Stimulated activated naive CD8-positive, alpha-beta T cell treated with anti-CD3 and anti-CD28 coated beads, Interleukin-15, Interleukin-2, amounts not matched to agents 100 U/mL and 50 U/mL, for 24 hours (primary cell): ENCODE results near the gene VWC2L.

ENCODE experiments used
- ATAC-seq: fragments of 150-1000 bp; cut with Tn5 transposase; one replicate; pipeline ENCODE4 v1.10.0; 2021
- DNase-seq: peaks from one replicate; pipeline ENCODE4 v3.0.0; 2021

Gene VWC2L

DNA sequence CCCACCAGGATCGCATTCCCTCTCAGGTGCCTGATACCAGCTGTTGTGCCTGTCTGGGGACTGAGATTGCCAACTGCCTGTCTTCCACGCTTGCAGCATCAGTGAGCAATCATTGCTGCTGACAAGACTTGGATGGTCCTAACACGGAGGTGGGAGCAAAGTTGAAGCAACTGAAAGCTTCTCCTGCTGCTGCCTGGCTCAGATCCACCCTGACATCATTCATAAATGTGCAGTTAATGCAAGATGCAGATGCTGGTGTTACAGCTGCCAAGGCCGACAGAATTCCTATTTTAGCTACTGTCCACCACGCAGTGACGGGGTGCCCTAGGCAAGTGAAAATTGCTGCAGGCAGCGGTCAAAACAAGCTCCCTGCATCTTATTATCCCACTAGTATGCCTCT, 131.4 kb downstream of the VWC2L start:
- ATAC-seq (no peak), DNase-seq (no peak)

DNA sequence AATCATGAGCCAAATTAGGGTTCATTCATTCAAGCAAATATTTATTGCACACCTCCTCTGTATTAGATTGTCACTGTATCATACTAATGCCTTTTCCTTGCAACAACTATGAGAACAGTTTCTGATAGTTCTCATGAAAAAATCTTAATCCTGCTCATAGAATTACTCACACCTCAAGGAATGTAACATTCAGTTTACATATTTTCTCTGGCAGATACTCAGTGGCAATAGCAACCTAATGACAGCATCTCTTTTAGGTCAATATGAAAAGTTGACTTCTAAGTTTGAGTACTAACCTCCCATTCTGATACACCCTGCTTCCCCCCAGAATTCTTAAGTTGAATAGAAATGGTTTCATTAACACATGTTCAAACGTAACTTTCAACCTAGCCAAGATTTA, 132.0 kb downstream of the VWC2L start:
- no peak for ATAC-seq

DNA sequence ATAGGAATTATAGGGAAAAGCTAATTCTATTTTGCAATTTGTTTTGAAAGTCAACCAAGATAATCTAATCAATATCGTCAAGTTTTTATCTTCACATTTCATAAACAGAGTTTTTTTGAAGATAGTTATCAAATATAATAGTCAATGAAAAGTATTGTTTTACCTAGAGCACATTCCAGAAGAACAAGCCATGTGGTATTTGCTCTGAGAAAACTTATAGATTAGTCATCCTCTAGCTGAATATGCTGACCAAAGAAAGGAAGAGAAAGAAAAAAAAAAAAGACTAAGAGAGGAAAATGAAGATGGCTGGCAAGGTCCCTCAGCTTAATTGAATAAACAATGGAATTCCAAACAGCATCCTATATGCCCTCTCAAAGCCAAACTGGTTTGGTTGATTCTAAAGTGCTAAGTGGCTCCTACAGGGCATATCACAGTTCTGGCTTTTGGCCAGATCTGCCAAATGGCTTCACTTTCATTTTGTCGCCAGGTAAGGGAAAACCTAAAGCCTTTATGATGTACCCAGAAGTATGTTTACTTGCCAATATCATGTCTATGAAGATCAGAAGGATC, 132.6 kb downstream of the VWC2L start:
- ATAC-seq (no peak), DNase-seq (no peak)

More for the DNA sequence above, 132.0 kb downstream of the VWC2L start:
- no peak for DNase-seq

DNA sequence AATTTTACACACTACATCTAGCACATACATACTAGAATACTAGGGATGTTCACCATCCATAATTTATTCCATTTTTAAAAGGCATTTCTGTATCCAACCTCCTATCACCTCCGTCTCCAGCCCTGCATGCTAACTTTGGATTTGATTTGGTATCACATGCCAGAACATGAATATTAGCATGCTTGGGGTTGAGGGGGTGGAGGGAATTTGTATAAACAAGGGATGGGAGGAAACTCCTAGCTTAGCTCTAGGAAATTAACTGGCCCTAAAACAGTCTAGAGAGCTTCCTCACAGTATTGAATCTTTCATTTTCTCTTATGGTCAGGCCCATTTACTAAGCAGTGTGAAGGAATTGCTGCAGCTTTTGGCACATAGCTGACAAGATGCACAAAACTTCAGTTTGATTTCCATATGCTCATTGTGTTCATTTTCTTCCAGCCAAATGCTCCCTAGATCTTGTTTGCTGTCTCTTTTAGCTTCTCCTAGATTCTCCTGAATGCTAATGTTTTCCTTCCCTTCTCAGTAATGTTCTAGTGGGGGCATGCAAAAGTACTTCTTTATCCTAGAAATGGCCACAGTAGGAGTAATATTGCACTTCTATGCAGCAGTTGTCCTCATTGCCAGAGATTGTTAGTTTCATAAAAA, 135.2 kb downstream of the VWC2L start:
- ATAC-seq (no peak), DNase-seq (no peak)

DNA sequence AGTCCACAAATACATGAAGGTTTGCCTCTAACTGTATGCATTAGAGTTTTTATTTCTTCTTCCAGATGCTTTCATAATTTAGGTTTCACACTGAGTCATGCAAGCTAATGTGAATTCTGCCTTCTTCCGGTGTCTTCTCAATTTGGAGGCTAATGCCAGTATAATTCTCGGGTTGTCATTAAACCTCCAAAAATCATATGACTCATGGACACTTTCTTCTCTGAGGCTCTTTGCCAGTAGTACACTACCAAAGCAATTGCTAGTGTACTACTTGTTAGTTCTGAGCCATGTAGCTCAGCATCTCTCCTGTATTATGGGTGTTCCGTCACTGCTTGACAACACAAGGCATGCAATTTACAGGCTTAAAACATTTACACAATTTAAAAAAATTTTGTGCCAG, 137.1 kb downstream of the VWC2L start:
- DNase-seq (no peak), ATAC-seq (no peak)

DNA sequence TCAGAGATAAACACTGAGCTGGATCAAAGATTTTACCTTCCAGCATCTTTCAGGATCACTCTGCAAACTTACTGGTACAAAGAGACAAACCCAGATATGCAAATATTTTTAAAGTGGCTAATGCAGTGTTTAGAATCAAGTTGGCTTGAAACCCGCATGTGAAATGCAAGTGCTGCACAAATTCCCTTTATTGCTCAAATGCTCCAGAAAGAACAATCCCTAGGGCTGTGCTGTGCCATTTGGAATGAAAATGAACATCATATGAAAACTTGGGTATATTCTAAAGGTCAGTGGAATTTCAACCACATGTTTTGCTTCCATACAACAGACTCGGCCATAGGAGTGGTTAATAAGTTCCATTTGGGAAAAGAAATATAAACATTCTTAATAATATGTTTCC, 139.1 kb downstream of the VWC2L start:
- ATAC-seq: no peak

DNA sequence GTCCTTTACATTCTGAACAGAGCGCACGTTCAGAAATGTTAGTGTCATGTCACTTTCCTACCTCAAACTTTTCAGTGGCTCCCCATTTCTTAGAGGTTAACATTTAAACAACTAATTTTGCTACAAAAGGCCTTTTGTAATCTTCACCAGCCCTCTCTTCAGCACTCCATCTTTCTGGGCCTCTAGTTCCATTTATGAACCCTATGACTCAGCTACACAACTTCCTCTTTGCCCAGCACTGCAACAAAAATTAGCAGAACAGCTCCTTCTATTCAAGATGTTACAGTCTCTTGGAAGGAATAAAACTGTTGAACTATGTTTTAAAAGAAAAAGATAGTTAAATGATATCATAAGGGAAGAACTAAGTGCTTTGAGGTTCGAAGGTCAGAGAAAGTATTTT, 139.9 kb downstream of the VWC2L start:
- DNase-seq (no peak), ATAC-seq (no peak)

More for the DNA sequence above, 139.1 kb downstream of the VWC2L start:
- DNase-seq: no peak

DNA sequence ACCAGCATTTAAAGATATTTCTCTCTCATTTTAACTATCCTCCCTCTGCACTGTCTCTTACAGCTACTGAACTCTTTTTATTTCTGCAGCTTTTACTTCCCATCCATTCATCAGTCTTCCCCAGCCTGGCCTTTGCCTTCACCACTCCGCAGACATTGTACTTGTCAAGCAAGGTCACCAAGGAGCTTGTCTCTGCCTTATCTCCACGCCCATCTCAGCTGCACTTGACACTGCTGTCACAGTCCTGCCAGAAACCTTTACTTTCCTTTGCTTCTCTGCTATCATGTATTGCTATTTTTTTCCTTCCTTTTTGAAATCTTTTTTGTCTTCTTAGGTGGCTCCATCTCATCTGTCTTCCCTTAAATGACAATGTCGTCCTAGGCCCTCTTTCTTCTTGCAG, 147.0 kb downstream of the VWC2L start:
- DNase-seq (no peak), ATAC-seq (no peak)

DNA sequence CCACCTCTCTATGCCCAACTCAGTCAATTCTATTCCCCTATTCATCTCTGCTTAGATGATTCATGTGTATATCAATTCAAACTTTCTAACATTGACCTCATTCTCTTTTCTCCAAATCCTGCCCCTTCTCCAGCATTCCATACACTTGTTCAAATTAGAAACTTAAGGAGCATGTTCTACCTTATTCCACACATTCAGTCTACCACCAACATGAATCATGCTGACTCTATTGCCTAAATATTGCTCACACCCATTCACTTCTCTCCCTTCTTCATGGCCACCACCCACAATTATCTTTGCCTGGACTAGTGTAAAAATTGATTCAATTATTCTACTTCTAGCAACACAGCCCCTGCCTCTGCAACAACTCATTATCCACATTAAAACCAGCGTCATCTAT, 147.5 kb downstream of the VWC2L start:
- ATAC-seq (no peak), DNase-seq (no peak)

DNA sequence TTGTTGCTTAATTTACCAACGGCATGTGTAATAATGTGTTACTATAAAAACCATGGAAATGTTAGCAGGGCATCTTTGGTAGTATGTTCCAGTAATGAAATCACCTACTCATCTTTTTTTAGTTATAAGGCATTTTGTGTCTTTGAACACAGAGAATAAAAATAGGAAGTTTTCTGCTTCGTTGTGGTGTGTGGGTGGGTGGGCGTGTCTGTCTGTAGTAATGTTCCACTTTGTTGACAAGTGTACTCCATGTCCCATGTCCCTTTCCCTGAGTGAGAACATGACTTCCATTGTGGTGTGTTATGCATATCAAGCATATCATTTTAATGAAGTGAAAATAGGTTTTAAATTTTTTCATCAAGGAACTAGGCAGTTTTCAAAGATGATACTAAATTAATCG, 149.3 kb downstream of the VWC2L start:
- ATAC-seq: no peak
- DNase-seq: no peak

DNA sequence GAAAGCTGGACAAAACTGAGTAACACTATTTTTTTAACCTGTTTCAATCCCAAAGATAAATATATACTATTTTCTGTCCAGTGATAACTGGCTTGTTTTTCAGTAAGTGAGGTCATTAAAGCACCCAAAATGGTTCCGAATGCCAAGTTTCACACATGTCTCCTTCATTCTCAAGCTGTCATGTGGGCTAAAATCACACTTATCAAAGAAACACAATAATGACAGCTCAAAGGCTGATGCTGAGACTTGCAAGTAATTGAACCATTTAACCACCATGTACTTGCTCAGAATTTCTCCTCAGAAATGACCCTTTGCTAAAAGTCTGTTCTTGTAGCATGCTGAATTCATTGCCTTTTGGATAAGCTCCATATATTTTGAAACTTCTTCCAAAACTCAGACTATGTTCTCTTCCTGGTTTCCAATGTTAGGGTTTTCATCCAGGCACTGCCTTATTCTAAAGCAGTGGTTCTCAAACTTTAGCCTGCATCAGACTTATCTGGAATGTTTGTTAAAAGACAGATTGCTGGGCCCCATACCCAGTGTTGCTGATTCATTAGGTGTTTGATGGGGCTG, 149.8 kb downstream of the VWC2L start:
- ATAC-seq: no peak
- DNase-seq: no peak

DNA sequence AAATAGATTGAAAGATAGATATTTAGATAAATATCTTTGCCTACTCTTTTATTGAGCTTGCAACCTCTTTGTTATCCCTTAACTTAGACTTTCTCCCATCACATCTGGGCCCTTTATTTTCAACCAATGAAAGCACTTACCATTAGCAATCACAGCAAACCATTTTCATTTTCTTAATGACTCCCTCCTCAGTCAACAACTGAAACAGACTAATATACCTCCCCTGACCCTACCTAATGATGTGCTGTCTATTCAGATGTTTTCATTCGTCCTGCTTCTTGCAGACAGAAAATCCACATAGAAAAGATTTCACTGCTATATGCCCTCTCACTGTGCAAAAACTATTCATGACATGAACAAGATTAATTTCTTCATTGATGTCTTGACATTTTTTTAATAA, 154.4 kb downstream of the VWC2L start:
- DNase-seq: no peak
- ATAC-seq: no peak

DNA sequence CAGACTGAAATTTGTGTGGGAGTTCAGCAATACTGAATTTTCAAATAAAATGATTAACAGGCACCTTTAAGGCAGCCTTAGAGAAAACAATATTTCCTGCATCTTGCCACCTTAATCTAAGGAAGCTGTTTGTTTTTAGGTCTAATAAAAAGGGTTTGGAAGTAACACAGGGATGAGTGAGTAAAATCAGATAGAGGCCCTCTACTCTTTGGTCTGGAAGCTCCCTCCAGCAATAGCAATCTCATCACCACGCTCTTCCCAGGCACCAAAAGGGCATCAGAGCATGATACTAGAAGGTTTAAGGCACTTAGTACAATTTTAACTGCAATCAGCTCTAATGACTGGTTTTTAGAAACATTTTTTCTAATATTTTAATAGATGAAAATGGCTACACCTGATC, 155.6 kb downstream of the VWC2L start:
- ATAC-seq (no peak), DNase-seq (no peak)

DNA sequence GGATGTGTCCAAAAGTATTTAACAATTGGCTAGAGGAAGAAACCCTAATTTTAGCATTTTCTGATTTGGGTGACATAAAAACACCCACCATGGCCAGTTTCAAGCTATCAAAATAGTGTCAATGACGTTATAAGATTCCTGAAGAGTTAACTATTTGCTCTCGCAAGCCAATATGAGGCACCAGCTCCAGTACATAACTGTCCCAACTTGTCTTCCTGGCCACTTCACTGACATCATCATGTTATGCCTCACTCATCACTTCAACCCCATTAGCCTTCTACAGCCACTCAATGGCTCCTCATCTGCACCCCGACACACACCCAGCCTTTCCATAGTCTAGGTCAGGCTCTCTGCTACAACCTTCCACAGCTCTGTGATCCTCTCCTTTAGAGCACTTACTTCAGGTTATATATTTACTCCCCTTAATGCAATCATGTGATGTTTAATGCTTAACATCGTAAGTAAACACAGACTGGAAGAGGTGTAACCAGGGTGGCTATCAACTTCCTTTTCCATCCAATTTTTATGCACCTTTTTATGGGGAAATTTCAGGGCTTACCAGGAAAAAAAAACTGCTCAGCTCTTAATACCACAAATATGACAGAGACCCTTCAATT, 158.7 kb downstream of the VWC2L start:
- ATAC-seq: no peak
- no peak for DNase-seq

DNA sequence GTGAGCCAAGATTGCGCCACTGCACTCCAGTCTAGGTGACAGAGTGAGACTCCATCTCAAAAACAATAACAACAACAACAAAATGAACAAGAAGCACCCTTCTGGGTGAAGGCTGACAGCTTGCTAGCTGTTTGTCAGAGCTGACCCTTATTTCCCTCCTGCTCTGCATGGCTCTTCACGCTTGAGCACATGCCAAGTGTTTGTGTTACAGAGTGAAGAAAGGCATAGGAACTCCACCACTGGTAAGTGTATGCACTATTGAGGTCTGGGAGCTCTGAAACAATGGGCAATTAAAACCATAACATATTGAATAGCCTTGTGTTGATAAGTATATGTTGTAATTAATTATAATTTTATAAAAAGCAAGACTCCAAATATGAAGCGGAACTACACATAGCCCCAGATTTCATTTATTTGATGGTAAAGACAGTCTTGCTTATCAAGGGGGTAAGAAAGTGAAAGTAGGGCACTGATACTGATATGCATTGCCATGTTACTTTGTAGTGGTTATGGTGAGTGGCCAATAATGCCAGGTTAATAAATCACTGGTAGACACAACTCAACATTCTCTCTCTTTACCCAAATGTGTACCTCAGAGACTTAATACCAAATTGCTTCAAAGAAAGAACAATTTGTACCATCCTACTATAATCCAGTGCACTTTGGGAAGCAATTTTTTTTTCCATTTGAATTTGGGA, 163.4 kb downstream of the VWC2L start:
- ATAC-seq: no peak
- DNase-seq: no peak

DNA sequence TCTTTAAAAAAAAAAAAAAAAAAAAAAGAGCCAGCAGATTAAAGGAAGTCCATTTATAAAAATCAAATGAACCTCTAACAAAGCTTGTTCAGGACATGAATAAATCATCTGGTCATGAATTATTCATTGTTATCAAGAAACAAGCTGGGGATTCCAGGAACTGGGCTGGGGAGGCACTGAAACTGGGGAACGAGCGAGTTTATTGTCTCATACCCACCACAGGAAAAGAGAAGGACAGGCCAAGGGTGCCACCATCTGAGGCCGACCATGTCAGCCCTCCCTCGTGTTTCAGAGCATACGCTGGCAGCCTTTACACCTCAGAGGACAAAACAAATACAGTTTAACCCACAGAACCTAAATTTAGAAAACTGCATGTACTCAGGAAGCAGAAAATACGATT, 164.2 kb downstream of the VWC2L start:
- ATAC-seq: no peak

DNA sequence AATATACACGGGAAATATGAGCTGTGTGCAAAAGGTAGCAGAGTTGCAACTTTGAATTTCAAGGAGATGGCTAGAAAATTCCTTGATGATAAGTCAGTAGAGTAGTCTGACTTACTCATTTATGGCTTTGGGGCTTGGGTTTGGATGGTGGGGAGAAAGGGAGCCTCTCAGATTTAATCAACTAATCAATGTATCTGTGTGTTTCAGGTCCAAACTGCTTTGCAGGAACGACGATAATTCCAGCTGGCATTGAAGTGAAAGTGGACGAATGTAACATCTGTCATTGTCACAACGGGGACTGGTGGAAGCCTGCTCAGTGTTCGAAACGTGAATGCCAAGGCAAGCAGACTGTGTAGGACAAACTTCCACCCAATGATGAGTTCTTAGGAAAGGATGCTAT, 164.6 kb downstream of the VWC2L start:
- DNase-seq (no peak), ATAC-seq (no peak)

More for the DNA sequence above, 164.2 kb downstream of the VWC2L start:
- DNase-seq: no peak

DNA sequence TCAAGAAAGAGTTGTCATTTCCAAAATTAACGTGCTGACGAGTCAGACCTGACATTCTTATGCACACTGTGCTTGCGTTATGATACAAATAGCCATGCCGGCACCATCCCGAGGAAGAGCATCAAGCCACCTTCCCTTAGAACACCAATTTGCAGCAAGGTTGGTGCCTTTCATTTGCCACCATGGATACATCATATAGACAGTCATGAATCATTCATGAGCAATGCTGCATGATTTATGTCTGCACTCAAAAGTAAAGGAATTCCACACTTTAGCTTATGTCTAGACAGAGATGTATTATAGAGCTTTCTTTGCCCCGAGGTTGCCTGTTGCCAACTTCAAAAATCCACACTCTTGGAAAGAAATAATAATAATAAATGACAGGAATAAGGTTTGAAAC, 166.9 kb downstream of the VWC2L start:
- ATAC-seq (no peak), DNase-seq (no peak)

DNA sequence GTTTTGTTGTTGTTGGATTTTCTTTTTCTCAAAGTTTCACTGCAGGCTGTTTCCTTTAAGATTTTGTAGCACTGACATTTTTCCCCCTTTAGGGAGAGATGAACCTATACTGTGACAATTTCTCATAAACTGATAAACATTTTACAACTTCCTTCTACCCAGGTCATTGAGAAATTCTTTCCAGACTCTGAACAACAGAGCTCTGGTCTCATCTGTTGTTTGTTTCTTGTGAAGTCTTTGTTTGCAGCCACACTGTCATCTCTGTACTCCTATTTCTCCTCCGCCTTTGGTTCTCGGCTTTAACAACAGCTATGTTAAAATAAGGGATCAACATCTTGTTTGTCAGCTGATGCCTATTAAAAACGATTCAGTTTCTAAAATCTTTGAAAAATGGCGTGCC, 167.6 kb downstream of the VWC2L start:
- no peak for DNase-seq

DNA sequence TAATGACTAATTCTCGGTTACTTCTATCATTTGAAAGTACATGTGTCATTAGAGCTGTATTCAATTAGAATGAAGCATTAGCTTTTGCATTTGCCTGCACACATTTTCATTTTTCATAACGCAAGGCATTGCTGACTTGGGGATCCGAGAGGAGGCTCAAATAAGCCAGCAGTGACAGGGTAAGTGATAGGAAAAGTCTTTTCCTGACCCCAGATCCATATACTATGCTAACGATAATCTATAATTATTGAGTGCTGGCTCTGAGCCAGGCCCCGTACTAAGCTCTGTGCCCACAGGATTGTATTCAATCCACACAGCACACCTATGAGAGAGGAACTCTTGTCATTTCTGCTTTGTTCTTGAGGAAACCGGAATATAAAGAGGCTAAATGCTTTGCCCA, 168.2 kb downstream of the VWC2L start:
- ATAC-seq (no peak), DNase-seq (no peak)

More for the DNA sequence above, 167.6 kb downstream of the VWC2L start:
- no peak for ATAC-seq

DNA sequence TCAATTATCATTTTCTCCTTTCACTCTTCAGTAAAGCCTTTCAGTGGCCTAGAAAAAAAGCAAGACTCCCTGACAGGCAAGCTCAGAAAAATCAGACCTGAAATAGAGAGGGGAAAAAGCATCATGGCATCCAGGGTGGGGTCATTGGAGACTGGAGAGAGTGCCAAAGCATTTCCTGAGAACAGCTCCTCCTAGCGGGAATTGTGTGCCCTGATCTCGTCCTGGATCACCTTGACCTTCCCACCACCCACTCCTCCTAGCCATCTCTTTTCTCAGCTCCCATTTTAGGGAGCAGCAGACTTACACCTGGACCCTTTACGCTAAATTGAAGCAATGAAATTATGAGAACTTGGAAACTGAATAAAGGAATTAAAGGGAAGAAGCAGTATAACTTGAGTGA, 176.6 kb downstream of the VWC2L start:
- DNase-seq: no peak
- no peak for ATAC-seq

DNA sequence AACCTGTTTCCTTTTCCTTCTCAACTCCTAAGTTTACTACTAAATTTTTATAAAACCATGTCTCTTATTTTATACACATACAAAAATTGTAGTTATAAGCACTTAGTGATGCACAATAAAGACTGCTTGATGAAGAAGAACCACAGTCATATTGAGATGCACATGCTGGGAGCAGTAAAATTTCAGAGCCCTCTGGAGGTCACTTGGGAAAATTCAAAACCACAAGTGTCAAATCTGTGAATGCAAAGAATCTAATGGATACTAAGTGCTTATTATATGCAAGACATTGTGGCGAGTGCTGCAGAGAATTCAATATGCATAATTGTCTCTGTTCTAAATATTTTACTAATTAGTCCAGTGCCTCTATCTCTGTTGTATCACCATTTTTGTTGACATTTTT, 180.5 kb downstream of the VWC2L start:
- no peak for ATAC-seq
- DNase-seq: no peak

DNA sequence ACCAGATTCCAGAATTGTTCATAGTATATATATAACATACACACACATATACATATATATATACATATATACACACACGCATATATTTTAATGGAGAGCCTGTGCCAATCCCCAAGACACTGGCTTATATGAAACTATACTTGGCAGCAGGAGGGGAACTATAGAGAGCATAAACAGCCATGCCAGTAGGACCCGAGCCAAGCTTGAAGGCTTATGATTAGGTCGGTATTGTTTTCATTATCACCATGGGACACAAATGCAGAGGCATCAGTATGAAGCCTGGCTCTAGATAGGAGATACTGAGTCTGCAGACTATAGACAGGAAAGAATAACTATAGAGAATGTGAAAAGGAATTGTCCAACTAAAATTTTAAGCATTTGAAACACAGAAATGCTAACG, 181.2 kb downstream of the VWC2L start:
- ATAC-seq (no peak), DNase-seq (no peak)
